ENCODE data around the gene GRHL1. TPM values are rescaled to one million over a fixed set of nuclear protein-coding genes. Genes with fewer than 3 reads are reported as not detected.
A peak's percentile ranks its signal among the peaks of the same experiment; 100 is the strongest.

The GRHL1 gene
- total and polyA plus RNA-seq, 9 of the 15 experiments (the other 6 are each of a cell fraction or from before 2014, with no cell fraction given) = 1.7 to 6.1 (median 4.7) TPM

- H3K4me2 ChIP-seq (ENCODE audit: insufficient read depth, low read length) = no peak overlapping the region
- peaks cover 24 to 51% of the 10 kb centered on the region in 2 experiments for H3K4me1 ChIP-seq (replicated peaks in 1 of 2; ENCODE audit: control insufficient read depth in 2 of 2, insufficient read depth in 2 of 2, low read length in 2 of 2)
- H3K9ac ChIP-seq (ENCODE audit: insufficient read depth in 1 of 2, low read depth in 2 of 2, low read length in 2 of 2) = peak overlapping the region; percentile 50 to 91
- DNase-seq (ENCODE audit: extremely low read depth in 1 of 4, low spot score in 3 of 4) (no peak), ATAC-seq (no peak), FAIRE-seq (no peak)
- no peaks in the 10 kb centered on the region; a peak in 1 of 5 replicates for H3K27me3 ChIP-seq (ENCODE audit: control insufficient read depth in 2 of 2, insufficient read depth in 2 of 2, low read length in 2 of 2)
- in situ Hi-C loops (cut with MboI) = no loop called here
- WGBS (ENCODE audit: insufficient coverage, low coverage, missing lambda C conversion rate) = 86% methylated on average over 14 of the region's 16 CpGs
- peaks cover 35% of the 10 kb centered on the region for H3K79me2 ChIP-seq (ENCODE audit: control insufficient read depth, insufficient read depth, low read length)
- BruUV-seq (replicated peaks) = no TSS peak
- intact Hi-C loops (cut with micrococcal nuclease) = no loop called here
- H3K27ac ChIP-seq (ENCODE audit: extremely low read depth, low read depth, low read length) = peak overlapping the region; percentile 96; the same call in 2 of the 3 replicates
- peak overlapping the region; percentile 89 for H2AFZ ChIP-seq (ENCODE audit: low read depth, low read length)
- H4K20me1 ChIP-seq (replicated peaks; ENCODE audit: control insufficient read depth, insufficient read depth, low read length) = no peaks in the 10 kb centered on the region
- ChIA-PET POLR2A (interaction anchor here (0.6 to 2.3 kb wide), 7 partner anchors 8 to 278 kb away, joined by 3 to 18 read pairs (median 4); partner anchors contain the start of gene KLF11), CTCF (ENCODE audit: low intra/inter-chr PET ratio) (no interaction called here)
- no peaks in the 10 kb centered on the region for H3K36me3 ChIP-seq (ENCODE audit: control insufficient read depth, insufficient read depth, low read length)
- no peak overlapping the region for H3K4me3 ChIP-seq
- TF ChIP-seq MAX (CRISPR knock-in tag; IDR thresholded peaks at IDR 0.05) (peak; percentile 7; the same call in 1 of the 2 replicates), PKNOX1 (IDR thresholded peaks at IDR 0.05) (no peak), PBX2 (CRISPR knock-in tag; IDR thresholded peaks at IDR 0.05; ENCODE audit: low read depth) (no peak), PBX2 (tag; conservative IDR thresholded peaks at IDR 0.05; ENCODE audit: low read depth) (no peak), SMARCA4 (IDR thresholded peaks at IDR 0.05) (no peak)
- no peaks in the 10 kb centered on the region for H3K9me1 ChIP-seq (ENCODE audit: control insufficient read depth, insufficient read depth, low read length)
- no peaks in the 10 kb centered on the region for H3K9me3 ChIP-seq (replicated peaks; ENCODE audit: control insufficient read depth, insufficient read depth, low read depth, low read length)
Observed at GRCh38 chr2:10027660-10028330, 76.3 kb downstream of the GRHL1 start.

Data from K562 (cell line).